Omental fat pad (tissue), 4 donors: ENCODE data around the gene STX18. TPM values are rescaled to one million over a fixed set of nuclear protein-coding genes. Genes with fewer than 3 reads are reported as not detected.
"Not testable (repeated sequence)": the region's sequence is repeated elsewhere in the genome, so short reads cannot be mapped to it uniquely, and the experiment has no call there.

Source experiments
- ATAC-seq: fragments of 150-250 bp; one replicate; pipeline ENCODE4 v1.9.1; 2016; ENCODE audit warnings: mild to moderate bottlenecking, moderate library complexity; ENCODE audit not compliant: low FRiP score
- DNase-seq: peaks from one replicate; pipeline ENCODE4 v3.0.0-alpha.2; 2019; ENCODE audit warnings: low spot score
- total RNA-seq, 4 donors: library from RNA; depleted of rRNA; stranded (reverse); fragments of >200 nt; gene quantifications; one replicate each; pipeline ENCODE4 v1.1.0, GENCODE V29; 2016
- TF ChIP-seq, protein P1 (sequence below), 3 donors: fragments of 450-650 bp; IDR thresholded peaks; one replicate each; pipeline ENCODE4 v1.5.1; 2016 to 2017; ENCODE audit warnings: antibody characterized with exemption in 3 of 3, mild to moderate bottlenecking in 3 of 3, moderate library complexity in 2 of 3

STX18 gene
- total RNA-seq, 4 donors from 2014 or later = 17.7 to 30.1 (median 23.0) TPM

DNA sequence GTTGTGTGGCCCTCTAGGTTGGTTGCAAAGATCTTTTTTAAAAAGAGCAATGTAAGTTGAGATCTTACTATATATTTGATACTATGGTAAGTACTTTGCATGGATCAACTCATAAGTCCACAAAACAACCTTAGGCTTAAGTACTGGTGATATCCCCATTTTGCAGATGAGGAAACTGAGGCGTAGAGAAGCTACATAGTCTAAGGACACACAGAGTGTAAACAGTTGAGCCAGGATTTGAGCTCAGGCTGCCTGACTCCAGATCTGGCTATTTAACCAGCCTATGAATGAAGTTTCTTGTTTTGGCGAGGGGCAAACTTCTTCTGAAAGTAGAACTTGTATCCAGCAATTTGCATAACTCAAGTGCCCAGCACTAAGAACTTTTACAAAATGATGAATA, 38.6 kb upstream of the STX18 start:
- TF ChIP-seq, protein P1, sequence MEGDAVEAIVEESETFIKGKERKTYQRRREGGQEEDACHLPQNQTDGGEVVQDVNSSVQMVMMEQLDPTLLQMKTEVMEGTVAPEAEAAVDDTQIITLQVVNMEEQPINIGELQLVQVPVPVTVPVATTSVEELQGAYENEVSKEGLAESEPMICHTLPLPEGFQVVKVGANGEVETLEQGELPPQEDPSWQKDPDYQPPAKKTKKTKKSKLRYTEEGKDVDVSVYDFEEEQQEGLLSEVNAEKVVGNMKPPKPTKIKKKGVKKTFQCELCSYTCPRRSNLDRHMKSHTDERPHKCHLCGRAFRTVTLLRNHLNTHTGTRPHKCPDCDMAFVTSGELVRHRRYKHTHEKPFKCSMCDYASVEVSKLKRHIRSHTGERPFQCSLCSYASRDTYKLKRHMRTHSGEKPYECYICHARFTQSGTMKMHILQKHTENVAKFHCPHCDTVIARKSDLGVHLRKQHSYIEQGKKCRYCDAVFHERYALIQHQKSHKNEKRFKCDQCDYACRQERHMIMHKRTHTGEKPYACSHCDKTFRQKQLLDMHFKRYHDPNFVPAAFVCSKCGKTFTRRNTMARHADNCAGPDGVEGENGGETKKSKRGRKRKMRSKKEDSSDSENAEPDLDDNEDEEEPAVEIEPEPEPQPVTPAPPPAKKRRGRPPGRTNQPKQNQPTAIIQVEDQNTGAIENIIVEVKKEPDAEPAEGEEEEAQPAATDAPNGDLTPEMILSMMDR (IDR thresholded peaks at IDR 0.05) = no peak
- DNase-seq (no peak), ATAC-seq (no peak)

DNA sequence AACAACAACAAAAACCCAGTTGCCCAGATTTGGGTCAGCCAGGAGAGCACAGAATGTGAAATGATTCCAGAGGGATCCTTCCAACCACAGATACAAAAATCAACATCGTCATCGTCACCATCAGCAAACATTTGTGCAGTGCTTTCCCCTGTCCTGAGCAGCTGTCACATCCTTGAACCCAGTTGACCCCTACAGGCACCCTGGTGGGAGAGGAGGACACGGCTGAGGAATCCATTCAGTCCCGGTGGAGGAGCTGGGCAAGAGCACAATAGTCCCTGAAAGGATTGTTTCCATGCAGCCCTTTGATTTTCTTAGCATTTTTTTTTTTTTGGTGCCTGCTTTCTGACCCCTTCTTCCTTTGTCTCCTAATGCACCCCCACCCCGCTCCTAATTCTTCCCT, 37.1 kb upstream of the STX18 start:
- TF ChIP-seq, protein P1 (IDR thresholded peaks at IDR 0.05) = no peak
- no peak for ATAC-seq
- no peak for DNase-seq

DNA sequence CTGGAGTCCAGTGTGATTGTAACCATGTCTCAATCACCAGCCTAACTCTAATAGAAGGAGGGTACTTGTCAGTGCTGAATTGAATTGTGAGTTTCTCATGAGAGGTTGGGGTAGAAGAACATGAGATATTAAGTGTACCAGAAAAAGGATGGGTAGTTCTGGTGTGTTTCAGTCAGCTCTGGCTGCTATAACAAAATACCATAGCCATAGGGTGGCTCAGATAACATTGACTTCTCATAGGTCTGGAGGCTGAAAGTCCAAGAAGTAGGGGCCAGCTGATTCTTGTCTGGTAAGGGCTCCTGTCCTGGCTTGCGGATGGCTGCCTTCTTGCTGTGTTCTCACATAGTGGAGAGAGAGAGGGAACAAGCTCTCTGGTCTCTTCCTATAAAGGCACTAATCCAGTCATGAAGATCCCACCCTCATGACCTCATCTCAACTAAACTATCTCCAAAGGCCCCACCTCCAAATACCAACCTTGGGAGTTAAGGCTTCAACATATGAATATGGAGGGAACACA, 35.6 kb upstream of the STX18 start:
- ATAC-seq (no peak), DNase-seq (no peak)
- TF ChIP-seq, protein P1 (IDR thresholded peaks at IDR 0.05) = no peak

DNA sequence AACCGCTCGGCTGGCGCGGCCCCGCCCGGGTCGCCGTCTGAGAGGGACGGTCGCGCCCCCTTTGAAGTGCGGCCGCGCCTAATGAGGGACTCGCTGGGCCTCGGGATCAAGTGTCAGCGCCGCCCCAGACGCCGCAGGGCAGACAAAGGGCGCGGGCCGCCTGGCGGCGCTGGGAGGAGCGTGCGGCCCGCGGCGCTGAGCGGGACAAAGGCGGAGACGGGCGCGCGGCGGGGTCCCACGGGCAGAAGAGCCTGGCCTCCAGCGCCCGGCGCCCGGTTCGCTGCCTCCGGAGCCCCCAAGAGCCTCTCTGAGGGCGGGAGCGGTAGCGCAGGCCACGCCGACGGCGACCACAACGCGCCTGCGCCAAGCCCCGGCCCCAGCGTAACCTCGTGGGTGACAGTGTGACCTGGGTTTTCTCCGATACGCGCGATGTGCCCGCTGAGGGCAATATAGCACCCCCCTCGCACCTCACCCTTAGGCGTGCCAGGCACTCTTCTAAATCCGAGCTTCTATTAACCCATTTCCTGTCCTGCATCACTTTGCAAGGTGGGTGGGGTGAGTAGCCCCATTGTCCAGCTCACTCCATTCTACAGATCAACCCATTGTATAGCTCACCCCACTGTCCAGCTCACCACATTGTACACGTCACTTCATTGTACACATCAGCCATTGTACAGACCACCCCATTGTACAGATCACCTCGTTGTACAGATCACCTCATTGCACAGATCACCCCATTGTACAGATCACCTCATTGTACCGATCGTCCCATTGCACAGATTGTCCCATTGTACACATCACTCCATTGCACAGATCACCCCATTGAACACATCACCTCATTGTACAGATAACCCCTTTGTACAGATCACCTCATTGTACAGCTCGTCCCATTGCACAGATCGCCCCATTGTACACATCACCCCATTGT, 33.7 kb upstream of the STX18 start:
- DNase-seq = no peak
- TF ChIP-seq, protein P1 (IDR thresholded peaks at IDR 0.05) = no peak
- ATAC-seq = peak; percentile 68

DNA sequence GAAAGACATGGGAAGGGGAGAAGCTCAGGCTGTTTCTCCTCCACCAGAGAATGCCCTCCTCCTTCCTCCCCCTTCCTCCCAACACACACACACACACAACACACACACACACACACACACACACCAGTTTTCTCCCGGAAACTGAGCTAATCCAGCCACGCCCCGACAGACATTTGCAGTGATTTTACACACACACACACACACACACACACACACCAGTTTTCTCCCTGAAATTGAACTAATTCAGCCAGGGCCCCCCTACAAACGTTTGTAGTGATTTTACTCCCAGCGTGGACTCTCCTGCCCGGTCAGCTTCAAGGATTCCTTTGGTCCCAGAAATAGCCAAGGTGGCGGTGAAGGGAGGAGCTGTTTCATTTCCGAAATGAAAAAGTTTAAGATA, 32.9 kb upstream of the STX18 start:
- TF ChIP-seq, protein P1 (IDR thresholded peaks at IDR 0.05) = no peak
- no peak for DNase-seq
- peak; percentile 28 for ATAC-seq

DNA sequence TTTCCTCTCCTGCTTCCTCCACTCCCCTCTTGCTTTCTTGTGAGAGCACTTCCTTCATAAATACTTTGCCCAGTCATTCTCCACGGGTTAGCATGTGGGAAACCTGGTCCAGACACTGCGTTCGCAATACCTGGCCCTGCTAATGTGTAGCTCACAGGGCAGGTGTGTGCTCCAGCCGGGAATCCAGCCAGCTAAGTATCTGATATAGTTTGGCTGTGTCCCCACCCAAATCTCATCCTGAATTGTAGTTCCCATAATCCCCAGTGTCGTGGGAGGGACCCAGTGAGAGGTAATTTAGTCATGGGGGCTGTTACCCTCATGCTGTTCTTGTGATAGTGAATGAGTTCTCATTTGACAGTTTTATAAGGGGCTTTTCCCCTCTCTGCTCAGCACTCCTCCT, 32.2 kb upstream of the STX18 start:
- TF ChIP-seq, protein P1 (IDR thresholded peaks at IDR 0.05) = no peak
- ATAC-seq = no peak
- DNase-seq = no peak

DNA sequence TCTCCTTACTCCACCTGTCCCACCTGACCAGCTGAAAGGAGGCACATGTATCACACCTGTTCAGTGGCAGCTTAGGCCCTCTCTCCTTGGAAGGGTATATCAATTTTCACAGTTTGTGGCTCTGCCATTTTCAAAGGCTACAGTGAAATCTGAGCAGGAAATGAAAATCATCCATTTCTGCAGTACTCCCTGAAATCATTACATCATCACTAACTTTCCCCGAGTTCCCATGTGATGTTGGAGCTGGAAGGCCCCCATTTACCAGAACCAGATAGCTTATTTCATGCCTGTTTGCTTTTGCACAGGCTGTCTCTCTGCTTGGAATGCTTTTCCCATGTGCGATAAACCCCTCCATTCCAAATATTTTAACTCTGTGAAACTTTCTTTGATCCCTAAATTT, 31.0 kb upstream of the STX18 start:
- ATAC-seq (no peak), DNase-seq (no peak)
- TF ChIP-seq, protein P1 (IDR thresholded peaks at IDR 0.05) = no peak

DNA sequence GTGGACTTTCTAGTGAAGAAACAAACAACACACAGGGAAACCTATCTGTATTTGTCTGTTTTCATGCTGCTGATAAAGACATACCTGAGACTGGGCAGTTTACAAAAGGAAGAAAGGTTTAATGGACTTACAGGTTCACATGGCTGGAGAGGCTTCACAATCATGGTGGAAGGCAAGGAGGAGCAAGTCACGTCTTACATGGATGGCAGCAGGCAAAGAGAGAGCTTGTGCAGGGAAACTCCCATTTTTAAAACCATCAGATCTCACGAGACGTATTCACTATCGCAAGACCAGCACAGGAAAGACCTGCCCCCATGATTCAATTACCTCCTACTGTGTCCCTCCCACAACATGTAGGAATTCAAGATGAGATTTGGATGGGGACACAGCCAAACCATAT, 28.0 kb upstream of the STX18 start:
- DNase-seq, ATAC-seq: not testable (repeated sequence)
